Right lobe of liver (tissue), 6 donors: ENCODE results near the gene OR10A2. TPM values are rescaled to one million over a fixed set of nuclear protein-coding genes. Genes with fewer than 3 reads are reported as not detected.
"Not testable (repeated sequence)": the region's sequence is repeated elsewhere in the genome, so short reads cannot be mapped to it uniquely, and the experiment has no call there.

Source experiments
- ATAC-seq, 4 donors: fragments of 200-7000 bp; cut with Tn5 transposase; one replicate each; pipeline ENCODE4 v1.9.1; 2020; ENCODE audit warnings: mild to moderate bottlenecking in 4 of 4, moderate library complexity in 4 of 4
- DNase-seq, 3 donors: peaks; one replicate each; pipeline ENCODE4 v3.0.0-alpha.2; 2020
- H3K27ac ChIP-seq, 3 donors: fragments of 200-600 bp; one replicate each; pipeline ENCODE4 v1.8.0; 2022
- H3K27me3 ChIP-seq, 2 donors: fragments of 200-600 bp; one replicate each; pipeline ENCODE4 v1.8.0; 2022
- H3K36me3 ChIP-seq, 4 donors: fragments of 200-600 bp; sonication (generic) in 1 of 4; one replicate each; pipeline versions ENCODE4 v1.5.1 to v1.8.0; 2017 to 2022; ENCODE audit warnings: control low read depth in 1 of 4
- H3K4me1 ChIP-seq, 4 donors: fragments of 200-600 bp; sonication (generic) in 1 of 4; one replicate each; pipeline versions ENCODE4 v1.5.1 to v1.8.0; 2017 to 2022; ENCODE audit warnings: control low read depth in 1 of 4
- H3K4me3 ChIP-seq, 3 donors: fragments of 200-600 bp; one replicate each; pipeline ENCODE4 v1.8.0; 2022
- H3K9me3 ChIP-seq, 4 donors: fragments of 200-600 bp; sonication (generic) in 1 of 4; one replicate each; pipeline versions ENCODE4 v1.5.1 to v1.8.0; 2017 to 2022; ENCODE audit warnings: control low read depth in 1 of 4
- CTCF ChIP-seq, 4 donors: fragments of 200-600 bp in 3 of 4; fragments of 450-650 bp in 1 of 4; IDR thresholded peaks; one replicate each; pipeline versions ENCODE4 v1.5.1 to v1.8.0; 2016 to 2022; ENCODE audit warnings: antibody characterized with exemption in 4 of 4, mild to moderate bottlenecking in 2 of 4
- POLR2A ChIP-seq: fragments of 450-650 bp; IDR thresholded peaks from one replicate; pipeline ENCODE4 v1.6.1; 2017; ENCODE audit warnings: antibody characterized with exemption, mild to moderate bottlenecking
- WGBS: methylation state at CpG from one replicate; pipeline ENCODE4 v1.1.6; 2018; ENCODE audit warnings: low coverage, low lambda C conversion rate; ENCODE audit not compliant: insufficient coverage; ENCODE audit errors: missing lambda C conversion rate; 5-methylcytosine and 5-hydroxymethylcytosine counted together
- intact Hi-C, 2 donors: fragments of 100-400 bp; cut with DNase I; formaldehyde crosslinking; loops; one replicate each; pipeline versions ENCODE4 v1.11.2 to v1.14.1; 2022
- total RNA-seq, 6 experiments: library from RNA; depleted of rRNA in 2 of 6; stranded (reverse); fragments of >200 nt in 2 of 6; fragmentation: NEBNext Ultra II Directional in 3 of 6; extraction: Animal tissue kit (Norgen Biotek cat#: 25700) in 3 of 6; gene quantifications; one replicate each; pipeline versions ENCODE4 v1.1.0 to v1.2.4, GENCODE V29; 2016 to 2023
- donor health status: DM: no; HTN: yes; CAD: no.
- donor health status: DM: no; HTN: no; CAD: no.
- donor health status: DM: no; HTN: no; CAD: no.
- donor health status: DM: no; HTN: yes; CAD: no.
- donor health status: DM: no; HTN: yes; CAD: no.

OR10A2 gene
- total RNA-seq, 6 experiments from 2014 or later: not detected

GRCh38 chr11:6898911-6899310, 36.1 kb downstream of the OR10A2 start:
- H3K9me3 ChIP-seq: no peaks in the 10 kb centered on the region
- no peaks in the 10 kb centered on the region for H3K27me3 ChIP-seq
- TF ChIP-seq POLR2A: no peak
- TF ChIP-seq CTCF (IDR thresholded peaks at IDR 0.05): no peak
- ATAC-seq (peak in 3 of 4 donors; percentile 13 to 86 (median 18)), DNase-seq (no peak)
- intact Hi-C loops: no loop called here
- H3K4me3 ChIP-seq: no peak overlapping the region
- no peak overlapping the region for H3K27ac ChIP-seq
- 36% methylated on average over 1 of the region's 1 CpG for WGBS
- H3K36me3 ChIP-seq: no peaks in the 10 kb centered on the region
- no peaks in the 10 kb centered on the region for H3K4me1 ChIP-seq

DNA sequence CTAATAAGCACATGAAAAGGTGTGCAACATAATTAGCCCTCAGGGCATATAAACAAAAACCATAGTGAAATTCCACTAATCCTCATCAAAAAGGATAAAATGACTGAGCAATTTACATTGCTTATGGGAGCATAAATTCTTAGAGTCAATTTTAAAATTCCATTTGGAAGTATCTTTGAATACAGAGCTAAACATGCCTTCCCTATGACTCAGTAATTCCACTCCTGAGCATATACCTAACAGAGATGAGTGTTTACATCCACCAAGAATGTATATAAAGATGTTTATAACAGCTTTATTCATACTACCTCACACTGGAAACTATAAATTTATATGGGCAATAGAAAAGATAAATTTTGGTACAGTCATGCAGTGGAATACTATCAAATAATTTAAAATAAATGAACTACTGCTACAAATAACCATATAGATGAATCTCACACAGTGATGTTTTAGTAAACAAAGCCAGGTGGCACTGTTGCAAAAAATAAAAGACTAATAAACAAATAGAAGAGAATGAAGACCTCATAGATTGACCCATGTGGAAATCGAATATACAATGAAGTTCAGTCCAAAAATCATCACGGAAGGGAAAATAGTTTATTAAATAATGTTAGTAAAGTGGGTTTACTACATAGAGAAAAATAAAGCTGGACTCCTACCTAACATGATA, 37.6 kb downstream of the OR10A2 start:
- TF ChIP-seq CTCF (IDR thresholded peaks at IDR 0.05) (no peak), POLR2A (no peak)
- Histone ChIP-seq H3K36me3 (no peaks in the 10 kb centered on the region), H3K27ac (no peak overlapping the region), H3K9me3 (no peaks in the 10 kb centered on the region), H3K27me3 (no peaks in the 10 kb centered on the region), H3K4me3 (no peak overlapping the region), H3K4me1 (no peaks in the 10 kb centered on the region)
- DNase-seq: no peak
- intact Hi-C loops: no loop called here
- 39% methylated on average over 2 of the region's 2 CpGs for WGBS
- ATAC-seq: no peak

GRCh38 chr11:6904804-6905203, 41.9 kb downstream of the OR10A2 start:
- H3K4me3 ChIP-seq, H3K27ac ChIP-seq, intact Hi-C loops, DNase-seq, H3K27me3 ChIP-seq, H3K9me3 ChIP-seq, H3K4me1 ChIP-seq, H3K36me3 ChIP-seq, ATAC-seq: not testable (repeated sequence)
- WGBS: 91% methylated on average over 9 of the region's 13 CpGs

- Histone ChIP-seq H3K27me3 (no peaks in the 10 kb centered on the region), H3K4me1 (no peaks in the 10 kb centered on the region), H3K27ac (no peak overlapping the region), H3K36me3 (no peaks in the 10 kb centered on the region), H3K9me3 (no peaks in the 10 kb centered on the region), H3K4me3 (no peak overlapping the region)
- ATAC-seq (no peak), DNase-seq (no peak)
- 88% methylated on average over 3 of the region's 3 CpGs for WGBS
- intact Hi-C loops: no loop called here
- TF ChIP-seq CTCF (IDR thresholded peaks at IDR 0.05): no peak
- TF ChIP-seq POLR2A: no peak
Observed at GRCh38 chr11:6911378-6911777, 48.5 kb downstream of the OR10A2 start.

DNA sequence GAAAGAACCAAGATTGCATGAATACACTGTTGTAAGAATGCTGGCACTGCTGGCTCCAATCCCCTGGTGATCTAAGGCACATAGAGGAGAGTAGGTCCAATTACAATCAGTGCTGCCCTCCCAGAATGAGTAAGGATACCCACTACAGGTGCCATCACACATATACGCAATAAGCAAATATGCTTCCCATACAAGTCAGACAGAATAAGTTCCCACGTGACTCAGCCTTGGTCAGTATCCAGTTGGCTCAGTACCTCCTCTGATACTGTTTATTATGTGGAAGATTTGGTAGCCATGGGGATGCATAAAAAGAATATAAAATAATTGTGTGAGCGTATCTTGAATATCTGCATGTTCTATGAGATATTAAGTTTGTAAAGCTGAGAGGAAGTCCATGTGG, 49.1 kb downstream of the OR10A2 start:
- no peak overlapping the region for H3K27ac ChIP-seq
- no peaks in the 10 kb centered on the region for H3K9me3 ChIP-seq
- 30% methylated on average over 3 of the region's 3 CpGs for WGBS
- ATAC-seq: no peak
- DNase-seq: no peak
- intact Hi-C loops: no loop called here
- H3K4me1 ChIP-seq: no peaks in the 10 kb centered on the region
- no peak overlapping the region for H3K4me3 ChIP-seq
- TF ChIP-seq CTCF (IDR thresholded peaks at IDR 0.05): no peak
- no peak for TF ChIP-seq POLR2A
- H3K27me3 ChIP-seq: no peaks in the 10 kb centered on the region
- H3K36me3 ChIP-seq: no peaks in the 10 kb centered on the region
